Retinal pigment epithelial cell (primary cell): ENCODE data around the gene WFDC5.
A peak's percentile ranks its signal among the peaks of the same experiment; 100 is the strongest.

Experiments used
- DNase-seq: peaks from one replicate; pipeline ENCODE4 v3.0.0-alpha.2; 2010; ENCODE audit warnings: low read depth
- H3K4me3 ChIP-seq: 2 replicates; pipeline ENCODE4 v1.5.1; 2011; ENCODE audit warnings: mild to moderate bottlenecking, low read length, control low read depth, moderate library complexity
- CTCF ChIP-seq: conservative IDR thresholded peaks from 2 replicates; pipeline ENCODE4 v1.5.1; 2011; ENCODE audit warnings: low read depth, low read length, control low read depth, inconsistent platforms

Gene WFDC5

GRCh38 chr20:45097485-45098102 lies 17.4 kb downstream of the WFDC5 start:
- H3K4me3 ChIP-seq, result no peak overlapping the region
- TF ChIP-seq CTCF, result peak; percentile 52
- no peak for DNase-seq

GRCh38 chr20:45096781-45097180 lies 18.2 kb downstream of the WFDC5 start:
- TF ChIP-seq CTCF, result no peak
- DNase-seq, result no peak

GRCh38 chr20:45095805-45096238 lies 19.2 kb downstream of the WFDC5 start:
- peak; percentile 84 for TF ChIP-seq CTCF
- no peak overlapping the region for H3K4me3 ChIP-seq
- DNase-seq, result no peak

More at GRCh38 chr20:45096781-45097180, 18.2 kb downstream of the WFDC5 start:
- no peak overlapping the region for H3K4me3 ChIP-seq

GRCh38 chr20:45094864-45095574 lies 20.0 kb downstream of the WFDC5 start:
- H3K4me3 ChIP-seq, result no peak overlapping the region
- no peak for TF ChIP-seq CTCF
- DNase-seq, result no peak

GRCh38 chr20:45094201-45094600 lies 20.8 kb downstream of the WFDC5 start:
- TF ChIP-seq CTCF, result no peak
- H3K4me3 ChIP-seq, result no peak overlapping the region
- DNase-seq, result no peak

GRCh38 chr20:45092898-45093297 lies 22.1 kb downstream of the WFDC5 start:
- no peak for TF ChIP-seq CTCF
- DNase-seq, result no peak
- no peak overlapping the region for H3K4me3 ChIP-seq

GRCh38 chr20:45091366-45091765 lies 23.6 kb downstream of the WFDC5 start:
- H3K4me3 ChIP-seq, result no peak overlapping the region
- no peak for TF ChIP-seq CTCF
- DNase-seq, result no peak
